ENCODE measurements around the gene ALDH9A1.

- TF ChIP-seq CTCF (IDR thresholded peaks at IDR 0.05) = no peak
- no peak for TF ChIP-seq POLR2A (IDR thresholded peaks at IDR 0.05)
Measured at GRCh38 chr1:165686971-165687433, 11.4 kb downstream of the ALDH9A1 start.

All from tibial nerve (tissue), 3 donors.